PC-3 (cell line): ENCODE measurements around the gene KRTAP6-2. TPM values are rescaled to one million over a fixed set of nuclear protein-coding genes. Genes with fewer than 3 reads are reported as not detected.

Source experiments
- ATAC-seq: fragments of 200-7000 bp; cut with Tn5 transposase; 2 replicates; pipeline ENCODE4 v1.9.1; 2020; ENCODE audit warnings: mild to moderate bottlenecking, moderate library complexity
- BruUV-seq: library from RNA; stranded (reverse); fragments of 400-500 nt; replicated peaks from 2 replicates; lab custom pipeline; 2021; lab: Mats Ljungman, UMichigan
- CTCF ChIA-PET: fragments of 300-600 bp; sonication (Branson Sonifier 250); formaldehyde crosslinking; loops from one replicate; lab custom pipeline; 2022; ENCODE audit warnings: antibody characterized with exemption; lab: Charles Lee
- POLR2A ChIA-PET: fragments of 300-600 bp; sonication (Branson Sonifier 250); formaldehyde crosslinking; loops from one replicate; lab custom pipeline; 2022; ENCODE audit warnings: antibody characterized with exemption; ENCODE audit not compliant: unreplicated experiment; lab: Charles Lee
- DNase-seq: peaks from one replicate; pipeline ENCODE4 v3.0.0-alpha.2; 2015
- H2AFZ ChIP-seq: fragments of 300-600 bp; sonication (generic); 2 replicates; pipeline ENCODE4 v1.6.0; 2016; ENCODE audit warnings: antibody characterized with exemption, low read length
- H3F3A ChIP-seq: fragments of 300-600 bp; sonication (generic); one replicate; pipeline ENCODE4 v1.6.0; 2017; ENCODE audit warnings: antibody characterized with exemption, low read length, control low read depth, mild to moderate bottlenecking; ENCODE audit not compliant: unreplicated experiment
- H3K27ac ChIP-seq: fragments of 300-600 bp; sonication (generic); 2 replicates; pipeline ENCODE4 v1.5.1; 2016; ENCODE audit warnings: mild to moderate bottlenecking, low read length
- H3K27me3 ChIP-seq: fragments of 300-600 bp; sonication (generic); 2 replicates; pipeline ENCODE4 v1.6.1; 2016; ENCODE audit warnings: low read length, mixed read lengths
- H3K36me3 ChIP-seq: fragments of 300-600 bp; sonication (generic); 2 replicates; pipeline ENCODE4 v1.6.1; 2016; ENCODE audit warnings: low read depth, mixed run types, low read length, mixed read lengths
- H3K4me1 ChIP-seq: fragments of 300-600 bp; sonication (generic); 2 replicates; pipeline ENCODE4 v1.5.1; 2016; ENCODE audit warnings: low read length; ENCODE audit not compliant: insufficient read depth
- H3K4me2 ChIP-seq: fragments of 300-600 bp; sonication (generic); 2 replicates; pipeline ENCODE4 v1.6.0; 2016; ENCODE audit warnings: low read length
- H3K4me3 ChIP-seq: fragments of 300-600 bp; sonication (generic); 2 replicates; pipeline ENCODE4 v1.5.1; 2016; ENCODE audit warnings: mild to moderate bottlenecking, low read length, mixed read lengths
- H3K79me2 ChIP-seq: fragments of 300-600 bp; sonication (generic); 2 replicates; pipeline ENCODE4 v1.6.1; 2017; ENCODE audit warnings: low read length, mixed read lengths
- H3K9ac ChIP-seq: fragments of 300-600 bp; sonication (generic); 2 replicates; pipeline ENCODE4 v1.6.0; 2016; ENCODE audit warnings: mild to moderate bottlenecking, low read length
- H3K9me2 ChIP-seq: fragments of 300-600 bp; sonication (generic); replicated peaks from 2 replicates; pipeline ENCODE4 v1.6.1; 2016; ENCODE audit warnings: mixed run types, low read length, mixed read lengths
- H3K9me3 ChIP-seq: fragments of 300-600 bp; sonication (generic); 2 replicates; pipeline ENCODE4 v1.6.1; 2016; ENCODE audit warnings: low read length, mixed read lengths
- H4K20me1 ChIP-seq: fragments of 300-600 bp; sonication (generic); 2 replicates; pipeline ENCODE4 v1.6.1; 2016; ENCODE audit warnings: low read length, mixed read lengths
- CTCF ChIP-seq: fragments of 300-600 bp; sonication (generic); conservative IDR thresholded peaks from 2 replicates; pipeline ENCODE4 v1.5.1; 2017; ENCODE audit warnings: antibody characterized with exemption, low read depth, mild to moderate bottlenecking, low read length
- EZH2 ChIP-seq: fragments of 300-600 bp; sonication (generic); IDR thresholded peaks from one replicate; pipeline ENCODE4 v1.6.1; 2017; ENCODE audit warnings: antibody characterized with exemption, mild to moderate bottlenecking, low read length; ENCODE audit not compliant: unreplicated experiment
- EZH2phosphoT487 ChIP-seq: fragments of 300-600 bp; sonication (generic); IDR thresholded peaks from 2 replicates; pipeline ENCODE4 v1.6.1; 2018; ENCODE audit warnings: mild to moderate bottlenecking, antibody characterized with exemption, low read length, borderline replicate concordance
- intact Hi-C: fragments of 100-400 bp; cut with micrococcal nuclease; formaldehyde crosslinking; loops from 2 replicates; pipeline ENCODE4 v1.9.0; 2023
- total RNA-seq: library from RNA; depleted of rRNA; stranded (reverse); fragments of >200 nt; gene quantifications from 2 replicates; pipeline ENCODE4 v1.2.3, GENCODE V29; 2014

The KRTAP6-2 gene
- total RNA-seq, 1 experiment from 2014 or later: not detected

GRCh38 chr21:30620522-30620921 lies 21.8 kb upstream of the KRTAP6-2 start, which contains the start of gene KRTAP20-4:
KRTAP20-4 (plus strand) TSS chr21:30620627.
- Histone ChIP-seq H3K4me3 (peak within 1 kb of the TSS; percentile 30; the same call in 1 of the 2 replicates), H4K20me1 (no peaks in the 10 kb centered on the region), H3K9me3 (no peaks in the 10 kb centered on the region), H3K79me2 (no peaks in the 10 kb centered on the region), H3F3A (peaks cover 4% of the 10 kb centered on the region), H3K9me2 (no peaks in the 10 kb centered on the region; the same call in 1 of the 2 replicates), H3K36me3 (no peaks in the 10 kb centered on the region), H2AFZ (peak within 1 kb of the TSS; percentile 41), H3K9ac (peak within 1 kb of the TSS; percentile 52), H3K27ac (peak within 1 kb of the TSS; percentile 88), H3K4me1 (peaks cover 44% of the 10 kb centered on the region), H3K27me3 (no peaks in the 10 kb centered on the region), H3K4me2 (peak within 1 kb of the TSS; percentile 77)
- TSS peak; percentile 75 for BruUV-seq
- POLR2A ChIA-PET: no interaction called here
- CTCF ChIA-PET: no interaction called here
- DNase-seq: no peak
- intact Hi-C loops: loop anchor here (2.0 kb wide), 1 partner anchor 112 kb away; no protein-coding TSS in a partner anchor
- ATAC-seq: peak; percentile 16
- no peak for TF ChIP-seq CTCF
- TF ChIP-seq EZH2: no peak
- no peak for TF ChIP-seq EZH2phosphoT487

- Histone ChIP-seq H3K4me1 (peaks cover 44% of the 10 kb centered on the region), H4K20me1 (no peaks in the 10 kb centered on the region), H3K9me2 (no peaks in the 10 kb centered on the region; the same call in 1 of the 2 replicates), H3K79me2 (no peaks in the 10 kb centered on the region), H2AFZ (peak overlapping the region; percentile 41), H3K9me3 (no peaks in the 10 kb centered on the region), H3K36me3 (no peaks in the 10 kb centered on the region), H3F3A (peaks cover 4% of the 10 kb centered on the region), H3K9ac (peak overlapping the region; percentile 52), H3K4me3 (peak overlapping the region; percentile 30; the same call in 1 of the 2 replicates), H3K4me2 (peak overlapping the region; percentile 77), H3K27ac (peak overlapping the region; percentile 88), H3K27me3 (no peaks in the 10 kb centered on the region)
- ATAC-seq (peak; percentile 65), DNase-seq (peak; percentile 86)
- CTCF ChIA-PET: no interaction called here
- intact Hi-C loops: loop anchor here (2.0 kb wide), 1 partner anchor 113 kb away; no protein-coding TSS in a partner anchor
- TF ChIP-seq CTCF (no peak), EZH2 (no peak), EZH2phosphoT487 (no peak)
- BruUV-seq: no TSS peak
- POLR2A ChIA-PET: no interaction called here
These were observed 21.4 kb upstream of the KRTAP6-2 start for GRCh38 chr21:30620080-30620479.

DNA sequence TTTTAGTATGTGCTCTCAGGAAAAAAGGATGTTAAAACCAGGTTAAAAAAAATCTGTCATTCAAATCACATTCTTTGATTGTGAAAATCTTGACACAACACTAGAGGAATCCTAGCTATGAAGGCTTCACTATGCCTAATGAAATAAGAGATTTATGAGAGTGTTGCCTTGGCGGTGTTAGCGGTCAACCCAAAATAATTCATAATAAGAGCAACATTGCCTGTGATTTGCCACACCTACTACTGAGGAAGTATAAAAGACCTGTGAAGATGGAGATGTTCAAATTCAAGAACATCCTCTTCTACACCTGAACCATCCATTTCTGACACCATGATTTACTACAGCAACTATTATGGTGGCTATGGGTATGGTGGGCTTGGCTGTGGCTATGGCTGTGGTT lies 17.4 kb upstream of the KRTAP6-2 start, which contains the start of gene KRTAP20-1:
TSS of gene KRTAP20-1 (plus strand) at position 301 of the 400 bp plus-strand sequence. CDS start at position 331, 30 bp downstream.
- peaks cover 4% of the 10 kb centered on the region for H3F3A ChIP-seq
- no peaks in the 10 kb centered on the region for H4K20me1 ChIP-seq
- ATAC-seq: no peak
- BruUV-seq: no TSS peak
- no peaks in the 10 kb centered on the region for H3K79me2 ChIP-seq
- H3K27ac ChIP-seq: no peak within 1 kb of the TSS
- POLR2A ChIA-PET: no interaction called here
- no peaks in the 10 kb centered on the region for H3K36me3 ChIP-seq
- H3K9me2 ChIP-seq: no peaks in the 10 kb centered on the region; the same call in 1 of the 2 replicates
- DNase-seq: no peak
- no peaks in the 10 kb centered on the region for H3K27me3 ChIP-seq
- peaks cover 30% of the 10 kb centered on the region for H3K4me1 ChIP-seq
- no peak for TF ChIP-seq EZH2
- no peak for TF ChIP-seq CTCF
- no peak for TF ChIP-seq EZH2phosphoT487
- no peak within 1 kb of the TSS for H2AFZ ChIP-seq
- CTCF ChIA-PET: no interaction called here
- no peak within 1 kb of the TSS for H3K9ac ChIP-seq
- intact Hi-C loops: no loop called here
- no peaks in the 10 kb centered on the region for H3K9me3 ChIP-seq
- H3K4me2 ChIP-seq: no peak within 1 kb of the TSS
- H3K4me3 ChIP-seq: no peak within 1 kb of the TSS
